GM12801 (cell line): ENCODE measurements around the gene BNIP5.

Source experiments
- TF ChIP-seq, protein P1 (sequence below): IDR thresholded peaks from one replicate; pipeline ENCODE4 v1.5.1; 2011; ENCODE audit warnings: control low read depth; ENCODE audit not compliant: insufficient read length; ENCODE audit errors: extremely low read depth

The BNIP5 gene

DNA sequence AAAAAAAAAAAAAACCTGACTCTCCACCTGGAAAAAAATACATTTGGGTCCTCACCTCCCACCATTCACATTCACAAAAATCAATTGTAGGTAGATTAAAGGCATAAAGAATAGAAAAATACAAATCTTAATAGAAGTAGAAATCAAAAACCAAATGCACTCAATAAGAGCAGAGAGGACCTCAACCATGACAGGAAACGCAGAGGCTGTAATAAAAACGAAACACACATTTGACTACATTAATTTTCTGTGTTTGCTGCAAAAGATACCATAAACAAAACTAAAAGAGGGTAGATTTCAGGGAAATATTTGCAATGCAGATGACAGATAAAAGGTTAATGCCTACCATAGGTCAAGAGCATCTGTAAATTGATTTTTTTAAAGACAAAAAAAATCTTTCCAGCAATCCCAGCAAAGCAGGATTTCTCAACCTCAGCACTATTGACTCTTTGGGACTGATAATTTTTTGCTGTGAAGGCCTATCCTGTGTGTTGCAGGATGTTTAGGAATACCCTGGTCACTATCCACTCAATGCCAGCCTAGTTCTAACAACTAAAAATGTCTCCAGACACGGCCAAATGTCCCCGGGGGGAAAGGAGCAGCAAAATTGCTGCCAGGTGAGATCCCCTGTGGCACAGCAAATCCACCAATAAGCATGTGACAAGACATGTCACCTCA is 41.7 kb upstream of the BNIP5 start:
- TF ChIP-seq, protein P1, sequence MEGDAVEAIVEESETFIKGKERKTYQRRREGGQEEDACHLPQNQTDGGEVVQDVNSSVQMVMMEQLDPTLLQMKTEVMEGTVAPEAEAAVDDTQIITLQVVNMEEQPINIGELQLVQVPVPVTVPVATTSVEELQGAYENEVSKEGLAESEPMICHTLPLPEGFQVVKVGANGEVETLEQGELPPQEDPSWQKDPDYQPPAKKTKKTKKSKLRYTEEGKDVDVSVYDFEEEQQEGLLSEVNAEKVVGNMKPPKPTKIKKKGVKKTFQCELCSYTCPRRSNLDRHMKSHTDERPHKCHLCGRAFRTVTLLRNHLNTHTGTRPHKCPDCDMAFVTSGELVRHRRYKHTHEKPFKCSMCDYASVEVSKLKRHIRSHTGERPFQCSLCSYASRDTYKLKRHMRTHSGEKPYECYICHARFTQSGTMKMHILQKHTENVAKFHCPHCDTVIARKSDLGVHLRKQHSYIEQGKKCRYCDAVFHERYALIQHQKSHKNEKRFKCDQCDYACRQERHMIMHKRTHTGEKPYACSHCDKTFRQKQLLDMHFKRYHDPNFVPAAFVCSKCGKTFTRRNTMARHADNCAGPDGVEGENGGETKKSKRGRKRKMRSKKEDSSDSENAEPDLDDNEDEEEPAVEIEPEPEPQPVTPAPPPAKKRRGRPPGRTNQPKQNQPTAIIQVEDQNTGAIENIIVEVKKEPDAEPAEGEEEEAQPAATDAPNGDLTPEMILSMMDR: no peak

- TF ChIP-seq, protein P1: no peak
Measured at GRCh38 chr6:36377594-36377993, 40.9 kb upstream of the BNIP5 start.

DNA sequence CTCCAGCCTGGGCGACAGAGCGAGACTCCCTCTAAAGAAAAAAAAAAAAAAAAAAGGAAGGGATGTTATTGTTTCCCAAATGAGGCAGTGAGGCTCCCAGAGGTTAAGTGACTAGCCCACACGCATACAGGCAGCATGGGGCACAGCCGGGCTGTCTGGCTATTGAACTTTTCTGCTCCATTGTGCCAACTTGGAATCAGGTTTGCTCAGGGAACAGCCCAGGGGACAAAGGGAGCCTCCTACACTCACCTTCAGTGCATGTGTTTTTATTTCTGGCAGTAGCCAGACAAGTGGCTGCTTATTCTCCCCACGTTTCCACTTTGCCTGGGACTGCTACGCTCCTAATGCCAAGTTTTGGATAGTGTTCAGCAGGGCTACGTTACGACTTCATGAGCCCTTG is 40.1 kb upstream of the BNIP5 start:
- TF ChIP-seq, protein P1: no peak

- TF ChIP-seq, protein P1: no peak
Measured at GRCh38 chr6:36376183-36376582, 39.5 kb upstream of the BNIP5 start.

- TF ChIP-seq, protein P1: no peak
Measured at GRCh38 chr6:36375644-36376155, 39.0 kb upstream of the BNIP5 start.

GRCh38 chr6:36374972-36375371 is 38.3 kb upstream of the BNIP5 start:
- TF ChIP-seq, protein P1: no peak

- TF ChIP-seq, protein P1: no peak
Measured at GRCh38 chr6:36374194-36374593, 37.5 kb upstream of the BNIP5 start.
